Measurements from ENCODE around the gene PHACTR3. TPM values are rescaled to one million over a fixed set of nuclear protein-coding genes. Genes with fewer than 3 reads are reported as not detected.

The PHACTR3 gene
- total and polyA plus RNA-seq, 2 experiments from 2014 or later = 0.45 to 0.61 TPM

- ATAC-seq (no peak), DNase-seq (ENCODE audit: low spot score) (no peak)
- H3K36me3 Mint-ChIP-seq (ENCODE audit: low read depth) = no peaks in the 10 kb centered on the region
- H3K4me2 ChIP-seq = no peak overlapping the region
- H3K9me2 ChIP-seq (ENCODE audit: insufficient read depth) = no peaks in the 10 kb centered on the region
- no peak overlapping the region for H3K27ac Mint-ChIP-seq
- H4K20me1 ChIP-seq (replicated peaks; ENCODE audit: insufficient read depth) = no peaks in the 10 kb centered on the region
- no peak overlapping the region for H2AFZ ChIP-seq
- H3K4me1 Mint-ChIP-seq = no peaks in the 10 kb centered on the region; the same call in 2 of the 3 replicates
- H3K27me3 Mint-ChIP-seq (ENCODE audit: insufficient read depth, low read depth, poor library complexity) = peaks cover 21% of the 10 kb centered on the region
- no peaks in the 10 kb centered on the region for H3K4me1 ChIP-seq (ENCODE audit: insufficient read depth)
- no peak overlapping the region for H3K27ac ChIP-seq (ENCODE audit: low read depth)
- no peaks in the 10 kb centered on the region; the same call in 2 of the 3 replicates for H3K9me3 Mint-ChIP-seq
- H3K36me3 ChIP-seq (ENCODE audit: insufficient read depth) = no peaks in the 10 kb centered on the region
- H3K27me3 ChIP-seq (ENCODE audit: insufficient read depth) = peaks cover 4% of the 10 kb centered on the region; the same call in 1 of the 2 replicates
- no peak overlapping the region for H3K4me3 Mint-ChIP-seq
- no peaks in the 10 kb centered on the region for H3K79me2 ChIP-seq (replicated peaks; ENCODE audit: insufficient read depth)
- TF ChIP-seq, protein P1, sequence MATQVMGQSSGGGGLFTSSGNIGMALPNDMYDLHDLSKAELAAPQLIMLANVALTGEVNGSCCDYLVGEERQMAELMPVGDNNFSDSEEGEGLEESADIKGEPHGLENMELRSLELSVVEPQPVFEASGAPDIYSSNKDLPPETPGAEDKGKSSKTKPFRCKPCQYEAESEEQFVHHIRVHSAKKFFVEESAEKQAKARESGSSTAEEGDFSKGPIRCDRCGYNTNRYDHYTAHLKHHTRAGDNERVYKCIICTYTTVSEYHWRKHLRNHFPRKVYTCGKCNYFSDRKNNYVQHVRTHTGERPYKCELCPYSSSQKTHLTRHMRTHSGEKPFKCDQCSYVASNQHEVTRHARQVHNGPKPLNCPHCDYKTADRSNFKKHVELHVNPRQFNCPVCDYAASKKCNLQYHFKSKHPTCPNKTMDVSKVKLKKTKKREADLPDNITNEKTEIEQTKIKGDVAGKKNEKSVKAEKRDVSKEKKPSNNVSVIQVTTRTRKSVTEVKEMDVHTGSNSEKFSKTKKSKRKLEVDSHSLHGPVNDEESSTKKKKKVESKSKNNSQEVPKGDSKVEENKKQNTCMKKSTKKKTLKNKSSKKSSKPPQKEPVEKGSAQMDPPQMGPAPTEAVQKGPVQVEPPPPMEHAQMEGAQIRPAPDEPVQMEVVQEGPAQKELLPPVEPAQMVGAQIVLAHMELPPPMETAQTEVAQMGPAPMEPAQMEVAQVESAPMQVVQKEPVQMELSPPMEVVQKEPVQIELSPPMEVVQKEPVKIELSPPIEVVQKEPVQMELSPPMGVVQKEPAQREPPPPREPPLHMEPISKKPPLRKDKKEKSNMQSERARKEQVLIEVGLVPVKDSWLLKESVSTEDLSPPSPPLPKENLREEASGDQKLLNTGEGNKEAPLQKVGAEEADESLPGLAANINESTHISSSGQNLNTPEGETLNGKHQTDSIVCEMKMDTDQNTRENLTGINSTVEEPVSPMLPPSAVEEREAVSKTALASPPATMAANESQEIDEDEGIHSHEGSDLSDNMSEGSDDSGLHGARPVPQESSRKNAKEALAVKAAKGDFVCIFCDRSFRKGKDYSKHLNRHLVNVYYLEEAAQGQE (IDR thresholded peaks at IDR 0.05; ENCODE audit: unreplicated experiment) = no peak
- no peak overlapping the region for H3K4me3 ChIP-seq
- no peaks in the 10 kb centered on the region for H3F3A ChIP-seq (replicated peaks; ENCODE audit: low read depth)
These were observed 16.0 kb upstream of the PHACTR3 start for GRCh38 chr20:59588236-59588855.

GRCh38 chr20:59589086-59589684 is 15.2 kb upstream of the PHACTR3 start:
- H3K27ac Mint-ChIP-seq = no peak overlapping the region
- peaks cover 21% of the 10 kb centered on the region for H3K27me3 Mint-ChIP-seq (ENCODE audit: insufficient read depth, low read depth, poor library complexity)
- no peak for TF ChIP-seq CREB1 (CRISPR knock-in tag; IDR thresholded peaks at IDR 0.05; ENCODE audit: low read depth)
- TF ChIP-seq NANOG (IDR thresholded peaks at IDR 0.05; ENCODE audit: borderline replicate concordance) = no peak
- no peak for TF ChIP-seq STAT1 (IDR thresholded peaks at IDR 0.05; ENCODE audit: unreplicated experiment)
- no peak for TF ChIP-seq POLR2AphosphoS5 (IDR thresholded peaks at IDR 0.05; ENCODE audit: low read depth)
- no peak for TF ChIP-seq ZNF114 (CRISPR knock-in tag; IDR thresholded peaks at IDR 0.05)
- TF ChIP-seq, protein P1 (IDR thresholded peaks at IDR 0.05; ENCODE audit: unreplicated experiment) = no peak
- TF ChIP-seq, protein P2, sequence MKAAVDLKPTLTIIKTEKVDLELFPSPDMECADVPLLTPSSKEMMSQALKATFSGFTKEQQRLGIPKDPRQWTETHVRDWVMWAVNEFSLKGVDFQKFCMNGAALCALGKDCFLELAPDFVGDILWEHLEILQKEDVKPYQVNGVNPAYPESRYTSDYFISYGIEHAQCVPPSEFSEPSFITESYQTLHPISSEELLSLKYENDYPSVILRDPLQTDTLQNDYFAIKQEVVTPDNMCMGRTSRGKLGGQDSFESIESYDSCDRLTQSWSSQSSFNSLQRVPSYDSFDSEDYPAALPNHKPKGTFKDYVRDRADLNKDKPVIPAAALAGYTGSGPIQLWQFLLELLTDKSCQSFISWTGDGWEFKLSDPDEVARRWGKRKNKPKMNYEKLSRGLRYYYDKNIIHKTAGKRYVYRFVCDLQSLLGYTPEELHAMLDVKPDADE (IDR thresholded peaks at IDR 0.05) = no peak
- TF ChIP-seq CTCF (conservative IDR thresholded peaks at IDR 0.05; ENCODE audit: low read depth in 2 of 2) = no peak

More at GRCh38 chr20:59589086-59589684, 15.2 kb upstream of the PHACTR3 start:
- H3K9me2 ChIP-seq (ENCODE audit: insufficient read depth) = no peaks in the 10 kb centered on the region
- no peaks in the 10 kb centered on the region; the same call in 2 of the 3 replicates for H3K4me1 Mint-ChIP-seq
- H3K27me3 ChIP-seq (ENCODE audit: insufficient read depth) = peaks cover 12% of the 10 kb centered on the region; the same call in 1 of the 2 replicates
- no peaks in the 10 kb centered on the region for H4K20me1 ChIP-seq (replicated peaks; ENCODE audit: insufficient read depth)
- H2AFZ ChIP-seq = no peak overlapping the region
- H3F3A ChIP-seq (replicated peaks; ENCODE audit: low read depth) = no peaks in the 10 kb centered on the region
- no peaks in the 10 kb centered on the region; the same call in 2 of the 3 replicates for H3K9me3 Mint-ChIP-seq
- H3K79me2 ChIP-seq (replicated peaks; ENCODE audit: insufficient read depth) = no peaks in the 10 kb centered on the region
- no peak overlapping the region for H3K4me2 ChIP-seq
- H3K4me3 ChIP-seq = no peak overlapping the region
- H3K4me1 ChIP-seq (ENCODE audit: insufficient read depth) = no peaks in the 10 kb centered on the region
- H3K4me3 Mint-ChIP-seq = no peak overlapping the region
- H3K36me3 Mint-ChIP-seq (ENCODE audit: low read depth) = no peaks in the 10 kb centered on the region
- DNase-seq (ENCODE audit: low spot score) = no peak
- no peaks in the 10 kb centered on the region for H3K36me3 ChIP-seq (ENCODE audit: insufficient read depth)
- no peak overlapping the region for H3K27ac ChIP-seq (ENCODE audit: low read depth)
- ATAC-seq = no peak
